GM12878 (cell line): ENCODE measurements around the gene SNAI3. TPM values are rescaled to one million over a fixed set of nuclear protein-coding genes. Genes with fewer than 3 reads are reported as not detected.

Source experiments
- ATAC-seq: fragments of 200-7000 bp; cut with Tn5 transposase; 3 replicates; pipeline ENCODE4 v1.9.1; 2020; ENCODE audit warnings: mild to moderate bottlenecking, moderate library complexity
- BruUV-seq: library from RNA; stranded (reverse); fragments of 400-500 nt; replicated peaks from 2 replicates; lab custom pipeline; 2021; lab: Mats Ljungman, UMichigan
- CTCF ChIA-PET: fragments of 300-600 bp; sonication (Branson Sonifier 250); formaldehyde crosslinking; extraction: SDS; loops from one replicate; lab custom pipeline; 2021; ENCODE audit warnings: inconsistent platforms; lab: Yijun Ruan, JAX
- POLR2A ChIA-PET: fragments of 350-600 bp; formaldehyde crosslinking; extraction: SDS; loops from one replicate; lab custom pipeline; 2021; ENCODE audit warnings: inconsistent platforms; lab: Charles Lee
- RAD21 ChIA-PET: fragments of 300-600 bp; sonication (Branson Sonifier 250); formaldehyde crosslinking; loops from one replicate; lab custom pipeline; 2023; ENCODE audit warnings: antibody characterized with exemption; ENCODE audit not compliant: unreplicated experiment; lab: Charles Lee
- SMC1A ChIA-PET: fragments of 300-600 bp; sonication (Branson Sonifier 250); formaldehyde crosslinking; loops from one replicate; lab custom pipeline; 2023; ENCODE audit not compliant: unreplicated experiment, uncharacterized antibody; lab: Charles Lee
- DNase-seq: peaks from one replicate; pipeline ENCODE4 v3.0.0-alpha.2; 2011; ENCODE audit warnings: low read depth, low spot score
- FAIRE-seq: peaks from 3 replicates; lab custom pipeline; 2011; peaks lifted over from hg19 to GRCh38; lab: Jason Lieb, UNC
- H2AFZ ChIP-seq: 2 replicates; pipeline ENCODE4 v1.6.0; 2011; ENCODE audit warnings: low read depth, low read length, control low read depth; ENCODE audit not compliant: control insufficient read depth
- H3K27ac ChIP-seq: 2 replicates; pipeline ENCODE4 v1.5.1; 2011; ENCODE audit warnings: control low read depth; ENCODE audit not compliant: control insufficient read depth, insufficient read depth
- H3K27me3 ChIP-seq, 2 experiments: replicated peaks in 1 of 2; 2 replicates each; pipeline versions ENCODE4 v1.6.0 to v1.6.1; 2011; ENCODE audit warnings: low read length in 1 of 2; ENCODE audit not compliant: control insufficient read depth in 2 of 2, insufficient read depth in 2 of 2
- H3K36me3 ChIP-seq, 2 experiments: 2 replicates each; pipeline ENCODE4 v1.5.1; 2011; ENCODE audit warnings: low read length in 1 of 2; ENCODE audit not compliant: control insufficient read depth in 2 of 2, insufficient read depth in 2 of 2
- H3K4me1 ChIP-seq: 2 replicates; pipeline ENCODE4 v1.6.1; 2011; ENCODE audit warnings: mild to moderate bottlenecking, low read length, moderate library complexity, mixed read lengths; ENCODE audit not compliant: control insufficient read depth, insufficient read depth
- H3K4me2 ChIP-seq: 2 replicates; pipeline ENCODE4 v1.6.0; 2011; ENCODE audit warnings: control low read depth; ENCODE audit not compliant: control insufficient read depth, insufficient read depth
- H3K4me3 ChIP-seq: fragments of 200-600 bp; sonication (generic); 2 replicates; pipeline ENCODE4 v1.5.1; 2016
- H3K79me2 ChIP-seq: 2 replicates; pipeline ENCODE4 v1.6.0; 2011; ENCODE audit warnings: low read length; ENCODE audit not compliant: control insufficient read depth, insufficient read depth
- H3K9ac ChIP-seq: 2 replicates; pipeline ENCODE4 v1.8.0; 2011; ENCODE audit warnings: low read length, control low read depth, mixed read lengths; ENCODE audit not compliant: control insufficient read depth, insufficient read depth
- H3K9me3 ChIP-seq: replicated peaks from 3 replicates; pipeline ENCODE4 v1.5.1; 2011; ENCODE audit warnings: mild to moderate bottlenecking, low read length; ENCODE audit not compliant: control insufficient read depth, insufficient read depth
- H4K20me1 ChIP-seq: 2 replicates; pipeline ENCODE4 v1.6.0; 2011; ENCODE audit not compliant: control insufficient read depth, insufficient read depth
- NFYA ChIP-seq: IDR thresholded peaks from 2 replicates; pipeline ENCODE4 v1.6.1; 2011; ENCODE audit warnings: low read depth, mild to moderate bottlenecking, low read length, improper control_type of control experiment, borderline replicate concordance
- NR2C1 ChIP-seq: fragments of 450-650 bp; IDR thresholded peaks from 2 replicates; pipeline ENCODE4 v1.6.1; 2017; ENCODE audit warnings: antibody characterized with exemption, mild to moderate bottlenecking, moderate library complexity
- NRF1 ChIP-seq: conservative IDR thresholded peaks from 2 replicates; pipeline ENCODE4 v1.6.1; 2011; ENCODE audit warnings: mild to moderate bottlenecking, low read depth, low read length, improper control_type of control experiment
- SPI1 ChIP-seq: IDR thresholded peaks from 2 replicates; pipeline ENCODE4 v1.6.1; 2011; ENCODE audit warnings: low read depth, mild to moderate bottlenecking, low read length, moderate library complexity, borderline replicate concordance; ENCODE audit not compliant: insufficient read depth
- WGBS: methylation state at CpG from one replicate; pipeline ENCODE4 v1.1.6; 2016; ENCODE audit warnings: low lambda C conversion rate; ENCODE audit not compliant: insufficient replicate concordance, insufficient coverage; ENCODE audit errors: missing lambda C conversion rate; 5-methylcytosine and 5-hydroxymethylcytosine counted together
- in situ Hi-C: fragments of 300-500 bp; cut with MboI; formaldehyde crosslinking; loops from 9 replicates; pipeline ENCODE4 v1.14.3; 2018; ENCODE audit warnings: mixed read lengths
- intact Hi-C: fragments of 100-400 bp; cut with micrococcal nuclease; formaldehyde crosslinking; loops from one replicate; pipeline ENCODE4 v1.14.2; 2022; ENCODE audit not compliant: unreplicated experiment
- polyA plus RNA-seq, 11 experiments: library from polyadenylated mRNA; depleted of rRNA in 4 of 11; unstranded in 6 of 11; stranded (reverse) in 5 of 11; fragments of >200 nt; fragmentation: Nextera tagmentation in 4 of 11; fragmentation: Illumina TruSeq in 1 of 11; extraction: Ambion mirVana in 4 of 11; extraction: Trizol in 1 of 11; gene quantifications; 1 replicate in 1 of 11; 2 replicates in 10 of 11; pipeline versions ENCODE4 v1.2.1 to v1.2.3, GENCODE V29; 2011 to 2016; ENCODE audit warnings: inconsistent platforms in 2 of 11, missing spikeins in 2 of 11, low read depth in 1 of 11
- total RNA-seq, 4 experiments: library from RNA; depleted of rRNA in 3 of 4; stranded (reverse); fragments of >200 nt in 3 of 4; fragmentation: Illumina TruSeq in 1 of 4; extraction: Trizol in 1 of 4; gene quantifications; 2 replicates each; pipeline versions ENCODE4 v1.2.1 to v1.2.3, GENCODE V29; 2013 to 2021
- TF ChIP-seq, protein P1 (sequence below): IDR thresholded peaks from 2 replicates; pipeline ENCODE4 v1.6.1; 2011; ENCODE audit warnings: borderline replicate concordance, low read depth, mild to moderate bottlenecking, moderate library complexity, mixed read lengths, low read length; ENCODE audit not compliant: insufficient read depth; ENCODE audit errors: extremely low read length
- TF ChIP-seq, protein P2 (sequence below): fragments of 450-650 bp; IDR thresholded peaks from 2 replicates; pipeline ENCODE4 v1.6.1; 2017; ENCODE audit warnings: borderline replicate concordance

Gene SNAI3
- total and polyA plus RNA-seq, 10 of the 15 experiments (the other 5 are each of a cell fraction or from before 2014, with no cell fraction given) = 0.21 to 7.4 (median 3.0) TPM

DNA sequence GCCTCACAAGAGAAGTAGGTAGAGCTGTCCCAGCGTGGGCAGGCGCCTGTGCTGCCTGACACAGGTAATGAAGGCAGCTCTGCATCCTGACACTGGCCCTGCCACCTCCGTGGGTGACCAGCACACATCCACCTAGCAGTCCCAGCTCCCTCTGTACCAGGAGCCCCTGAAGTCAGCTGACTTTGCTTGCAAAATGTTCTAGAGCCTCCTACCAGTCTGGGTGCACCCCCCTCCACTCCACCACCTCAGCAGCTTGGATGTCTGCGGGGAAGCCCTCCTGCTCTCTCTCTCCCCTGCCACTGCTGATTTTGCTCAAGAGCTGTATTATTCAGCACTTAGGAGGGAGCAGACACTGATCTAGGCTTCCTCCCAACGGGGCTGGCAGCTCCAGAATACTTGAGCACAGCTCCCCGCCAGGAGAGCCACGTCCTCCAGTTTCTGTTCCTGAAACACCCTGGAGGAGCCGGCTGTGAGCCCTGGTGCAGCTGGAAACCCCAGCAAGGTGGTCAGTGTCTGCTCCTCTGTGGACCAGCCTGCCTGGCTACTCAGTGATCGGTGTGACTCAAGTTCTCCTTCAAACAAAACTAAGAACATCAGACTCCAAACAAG is 18.9 kb upstream of the SNAI3 start:
- RAD21 ChIA-PET = interaction anchor here (0.7 to 1.6 kb wide), 8 partner anchors 24 to 153 kb away, joined by 3 to 9 read pairs (median 3); partner anchors contain the start of gene PIEZO1
- Histone ChIP-seq H3K79me2 (peaks cover 55% of the 10 kb centered on the region), H2AFZ (no peak overlapping the region), H4K20me1 (no peaks in the 10 kb centered on the region), H3K36me3 (no peaks in the 10 kb centered on the region; a peak in 1 of 4 replicates), H3K27me3 (no peaks in the 10 kb centered on the region), H3K4me1 (peaks cover 51% of the 10 kb centered on the region), H3K9me3 (no peaks in the 10 kb centered on the region), H3K9ac (peak overlapping the region; percentile 79), H3K4me3 (peak overlapping the region; percentile 90), H3K27ac (peak overlapping the region; percentile 30; the same call in 1 of the 2 replicates), H3K4me2 (peak overlapping the region; percentile 88)
- TF ChIP-seq, protein P1, sequence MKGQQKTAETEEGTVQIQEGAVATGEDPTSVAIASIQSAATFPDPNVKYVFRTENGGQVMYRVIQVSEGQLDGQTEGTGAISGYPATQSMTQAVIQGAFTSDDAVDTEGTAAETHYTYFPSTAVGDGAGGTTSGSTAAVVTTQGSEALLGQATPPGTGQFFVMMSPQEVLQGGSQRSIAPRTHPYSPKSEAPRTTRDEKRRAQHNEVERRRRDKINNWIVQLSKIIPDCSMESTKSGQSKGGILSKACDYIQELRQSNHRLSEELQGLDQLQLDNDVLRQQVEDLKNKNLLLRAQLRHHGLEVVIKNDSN = no peak
- TF ChIP-seq NRF1 (no peak), SPI1 (peak; percentile 68), NR2C1 (no peak), NFYA (no peak)
- TF ChIP-seq, protein P2, sequence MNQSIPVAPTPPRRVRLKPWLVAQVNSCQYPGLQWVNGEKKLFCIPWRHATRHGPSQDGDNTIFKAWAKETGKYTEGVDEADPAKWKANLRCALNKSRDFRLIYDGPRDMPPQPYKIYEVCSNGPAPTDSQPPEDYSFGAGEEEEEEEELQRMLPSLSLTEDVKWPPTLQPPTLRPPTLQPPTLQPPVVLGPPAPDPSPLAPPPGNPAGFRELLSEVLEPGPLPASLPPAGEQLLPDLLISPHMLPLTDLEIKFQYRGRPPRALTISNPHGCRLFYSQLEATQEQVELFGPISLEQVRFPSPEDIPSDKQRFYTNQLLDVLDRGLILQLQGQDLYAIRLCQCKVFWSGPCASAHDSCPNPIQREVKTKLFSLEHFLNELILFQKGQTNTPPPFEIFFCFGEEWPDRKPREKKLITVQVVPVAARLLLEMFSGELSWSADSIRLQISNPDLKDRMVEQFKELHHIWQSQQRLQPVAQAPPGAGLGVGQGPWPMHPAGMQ = no peak
- no peak for DNase-seq
- in situ Hi-C loops (no loop called here), intact Hi-C loops (no loop called here)
- no peak for ATAC-seq
- POLR2A ChIA-PET = interaction anchor here (0.5 to 1.2 kb wide), 7 partner anchors 41 to 1268 kb away, joined by 3 to 7 read pairs (median 3); partner anchors contain the start of gene CDH15
- SMC1A ChIA-PET = interaction anchor here (0.6 to 1.1 kb wide), 5 partner anchors 25 to 109 kb away, joined by 3 read pairs; no protein-coding TSS in a partner anchor
- FAIRE-seq = peak; percentile 78
- TSS peak; percentile 72 for BruUV-seq
- CTCF ChIA-PET = interaction anchor here (1.0 to 1.9 kb wide), 7 partner anchors 18 to 76 kb away, joined by 4 to 6 read pairs (median 5); no protein-coding TSS in a partner anchor
- WGBS = under 1% methylated on average over 9 of the region's 9 CpGs
